Osteocyte (in vitro differentiated cells): ENCODE measurements around the gene IPPK. TPM values are rescaled to one million over a fixed set of nuclear protein-coding genes. Genes with fewer than 3 reads are reported as not detected.
A peak's percentile ranks its signal among the peaks of the same experiment; 100 is the strongest.

Experiments used
- DNase-seq: peaks from one replicate; pipeline ENCODE4 v3.0.0; 2021; ENCODE audit warnings: mixed read lengths; ENCODE audit not compliant: unreplicated experiment; ENCODE audit errors: extremely low spot score
- H3K27ac Mint-ChIP-seq: one replicate; pipeline ENCODE4 v1.8.0; 2021; ENCODE audit warnings: mild to moderate bottlenecking, mixed read lengths; ENCODE audit not compliant: unreplicated experiment
- H3K27me3 Mint-ChIP-seq: one replicate; pipeline ENCODE4 v1.8.0; 2021; ENCODE audit warnings: mixed read lengths; ENCODE audit not compliant: unreplicated experiment
- H3K36me3 Mint-ChIP-seq: one replicate; pipeline ENCODE4 v1.8.0; 2021; ENCODE audit warnings: mixed read lengths; ENCODE audit not compliant: unreplicated experiment
- H3K4me1 Mint-ChIP-seq: one replicate; pipeline ENCODE4 v1.8.0; 2021; ENCODE audit warnings: mixed read lengths; ENCODE audit not compliant: unreplicated experiment
- H3K4me3 Mint-ChIP-seq: one replicate; pipeline ENCODE4 v1.8.0; 2021; ENCODE audit warnings: mild to moderate bottlenecking, moderate library complexity, mixed read lengths; ENCODE audit not compliant: unreplicated experiment
- H3K9me3 Mint-ChIP-seq: one replicate; pipeline ENCODE4 v1.8.0; 2021; ENCODE audit warnings: mixed read lengths; ENCODE audit not compliant: unreplicated experiment
- CTCF ChIP-seq: fragments of 200-600 bp; sonication (generic); IDR thresholded peaks from 2 replicates; pipeline ENCODE4 v1.5.0; 2021; ENCODE audit warnings: antibody characterized with exemption, mild to moderate bottlenecking, moderate library complexity
- total RNA-seq: library from RNA; stranded (reverse); gene quantifications from 2 replicates; pipeline ENCODE4 v1.2.1, GENCODE V29; 2021

The IPPK gene
- total RNA-seq, 1 donor from 2014 or later: 6.4 TPM

- DNase-seq: peak; percentile 46
- Mint-ChIP-seq H3K27ac (no peak overlapping the region), H3K27me3 (no peaks in the 10 kb centered on the region), H3K9me3 (no peaks in the 10 kb centered on the region), H3K36me3 (peaks cover 49% of the 10 kb centered on the region), H3K4me3 (no peak overlapping the region), H3K4me1 (peaks cover 4% of the 10 kb centered on the region)
- no peak for TF ChIP-seq CTCF
Observed at GRCh38 chr9:92620845-92621244, 49.1 kb downstream of the IPPK start.

- DNase-seq: peak; percentile 83
- Mint-ChIP-seq H3K36me3 (peaks cover 51% of the 10 kb centered on the region), H3K4me3 (no peak overlapping the region), H3K9me3 (no peaks in the 10 kb centered on the region), H3K4me1 (peaks cover 4% of the 10 kb centered on the region), H3K27ac (no peak overlapping the region), H3K27me3 (no peaks in the 10 kb centered on the region)
- no peak for TF ChIP-seq CTCF
Observed at GRCh38 chr9:92619601-92620300, 50.2 kb downstream of the IPPK start.

GRCh38 chr9:92618633-92619225 lies 51.2 kb downstream of the IPPK start:
- Mint-ChIP-seq H3K4me3 (no peak overlapping the region), H3K9me3 (no peaks in the 10 kb centered on the region), H3K27ac (peak overlapping the region; percentile 62), H3K27me3 (no peaks in the 10 kb centered on the region), H3K4me1 (peaks cover 4% of the 10 kb centered on the region), H3K36me3 (peaks cover 55% of the 10 kb centered on the region)
- peak; percentile 67 for DNase-seq
- TF ChIP-seq CTCF: no peak

GRCh38 chr9:92617951-92618510 lies 51.9 kb downstream of the IPPK start:
- TF ChIP-seq CTCF: no peak
- Mint-ChIP-seq H3K27ac (no peak overlapping the region), H3K4me3 (no peak overlapping the region), H3K4me1 (peaks cover 4% of the 10 kb centered on the region), H3K27me3 (no peaks in the 10 kb centered on the region), H3K36me3 (peaks cover 51% of the 10 kb centered on the region), H3K9me3 (no peaks in the 10 kb centered on the region)
- DNase-seq: peak; percentile 63

- Mint-ChIP-seq H3K27me3 (no peaks in the 10 kb centered on the region), H3K27ac (no peak overlapping the region), H3K4me1 (peaks cover 4% of the 10 kb centered on the region), H3K4me3 (no peak overlapping the region), H3K9me3 (no peaks in the 10 kb centered on the region), H3K36me3 (peaks cover 58% of the 10 kb centered on the region)
- TF ChIP-seq CTCF: no peak
- peak; percentile 76 for DNase-seq
Observed at GRCh38 chr9:92617195-92617813, 52.6 kb downstream of the IPPK start.
